Measurements from ENCODE around the gene ZDHHC5. TPM values are rescaled to one million over a fixed set of nuclear protein-coding genes. Genes with fewer than 3 reads are reported as not detected.

Gene ZDHHC5
- total and polyA plus RNA-seq, 2 donors from 2014 or later, result 28.3 to 90.2 TPM

DNA sequence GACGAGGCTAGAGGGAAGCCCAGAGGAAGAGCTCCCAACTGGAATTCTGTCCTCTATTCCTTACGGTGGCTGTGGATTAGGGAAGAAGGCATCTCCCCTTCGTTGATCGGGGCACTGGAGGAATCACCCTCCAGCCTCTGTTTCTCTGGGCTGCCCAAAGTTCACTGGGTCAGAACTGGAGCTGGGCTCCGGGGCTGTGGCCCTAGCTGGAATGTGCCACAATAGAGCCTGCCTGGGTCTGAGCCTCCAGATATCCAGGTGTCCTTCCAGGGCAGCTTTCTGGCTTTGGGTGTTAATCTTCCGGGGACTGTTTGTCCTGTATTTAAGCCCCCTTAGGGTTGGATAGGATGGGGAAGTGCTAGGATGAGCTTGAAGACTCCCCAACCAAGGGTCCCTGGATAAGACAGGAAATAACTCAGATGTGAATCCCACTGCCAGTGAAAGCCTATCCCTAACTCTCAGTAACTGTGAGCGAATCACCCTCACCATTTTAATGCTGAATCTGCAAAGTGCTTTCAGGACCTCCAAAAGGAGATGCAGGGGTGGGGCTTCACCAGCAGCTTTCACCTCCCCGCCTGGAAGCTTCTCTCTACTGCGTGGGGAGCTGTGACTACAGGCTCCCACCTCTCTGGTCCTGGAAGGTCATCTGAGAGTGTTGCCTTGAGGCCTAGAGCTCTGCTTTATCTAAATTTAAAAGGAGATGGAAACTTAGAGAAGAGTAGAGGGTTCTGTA lies 27.7 kb upstream of the ZDHHC5 start:
- peaks cover 0 to 15% (median 0%) of the 10 kb centered on the region in 3 donors for H3K4me1 ChIP-seq (ENCODE audit: control insufficient read depth in 2 of 3, insufficient read depth in 2 of 3, low read depth in 1 of 3, low read length in 3 of 3)

DNA sequence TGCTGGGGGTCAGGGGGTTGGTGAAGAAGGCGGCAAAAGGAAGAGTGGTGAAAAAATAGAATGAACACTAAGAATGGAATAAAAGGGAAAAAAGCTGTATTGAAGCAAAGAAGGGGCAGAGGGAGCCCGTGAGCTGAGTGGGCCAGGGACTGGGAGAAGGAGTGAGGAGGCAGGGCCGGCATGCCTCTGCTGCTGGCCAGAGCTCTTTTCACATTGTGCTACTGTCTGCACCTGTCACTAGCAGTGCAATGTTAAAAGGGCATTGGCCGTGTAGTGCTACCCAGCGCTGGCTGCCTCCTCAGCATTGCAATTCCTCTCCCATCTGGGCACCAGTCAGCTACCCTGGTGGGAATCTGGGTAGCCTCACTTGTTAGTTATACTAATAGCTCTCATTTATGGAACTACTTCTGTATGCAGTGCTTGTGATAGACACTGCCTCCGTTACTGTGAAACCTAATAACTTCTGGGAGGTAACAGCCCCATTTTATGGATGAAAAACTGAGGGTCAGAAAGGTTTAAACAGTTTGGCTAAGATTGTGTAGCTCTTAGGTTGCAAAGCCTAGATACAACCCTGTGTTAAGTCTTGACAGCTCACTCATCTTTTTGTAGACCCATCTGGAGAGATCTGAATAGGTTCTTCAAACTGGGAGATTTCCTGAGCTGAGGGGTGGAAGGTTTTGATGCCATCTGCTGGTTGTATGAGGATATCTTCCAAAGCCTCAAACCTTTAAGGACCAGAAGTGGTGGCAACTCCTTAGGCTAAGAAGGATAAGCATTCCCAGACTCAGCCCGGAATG lies 26.7 kb upstream of the ZDHHC5 start:
- TF ChIP-seq, protein P1, sequence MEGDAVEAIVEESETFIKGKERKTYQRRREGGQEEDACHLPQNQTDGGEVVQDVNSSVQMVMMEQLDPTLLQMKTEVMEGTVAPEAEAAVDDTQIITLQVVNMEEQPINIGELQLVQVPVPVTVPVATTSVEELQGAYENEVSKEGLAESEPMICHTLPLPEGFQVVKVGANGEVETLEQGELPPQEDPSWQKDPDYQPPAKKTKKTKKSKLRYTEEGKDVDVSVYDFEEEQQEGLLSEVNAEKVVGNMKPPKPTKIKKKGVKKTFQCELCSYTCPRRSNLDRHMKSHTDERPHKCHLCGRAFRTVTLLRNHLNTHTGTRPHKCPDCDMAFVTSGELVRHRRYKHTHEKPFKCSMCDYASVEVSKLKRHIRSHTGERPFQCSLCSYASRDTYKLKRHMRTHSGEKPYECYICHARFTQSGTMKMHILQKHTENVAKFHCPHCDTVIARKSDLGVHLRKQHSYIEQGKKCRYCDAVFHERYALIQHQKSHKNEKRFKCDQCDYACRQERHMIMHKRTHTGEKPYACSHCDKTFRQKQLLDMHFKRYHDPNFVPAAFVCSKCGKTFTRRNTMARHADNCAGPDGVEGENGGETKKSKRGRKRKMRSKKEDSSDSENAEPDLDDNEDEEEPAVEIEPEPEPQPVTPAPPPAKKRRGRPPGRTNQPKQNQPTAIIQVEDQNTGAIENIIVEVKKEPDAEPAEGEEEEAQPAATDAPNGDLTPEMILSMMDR (IDR thresholded peaks at IDR 0.05; ENCODE audit: borderline replicate concordance, extremely low read depth, insufficient read depth), result peak; percentile 53
- H3K27ac ChIP-seq (ENCODE audit: low read depth in 2 of 2, low read length in 2 of 2), result no peak overlapping the region
- no peak overlapping the region for H3K4me3 ChIP-seq (ENCODE audit: low read length in 3 of 3)
- FAIRE-seq (no peak), DNase-seq (peak in 3 of 5 donors; percentile 23 to 76 (median 48))
- H3K4me1 ChIP-seq (ENCODE audit: control insufficient read depth in 2 of 3, insufficient read depth in 2 of 3, low read depth in 1 of 3, low read length in 3 of 3), result peaks cover 0 to 20% (median 0%) of the 10 kb centered on the region in 3 donors
- H3K27me3 ChIP-seq (ENCODE audit: control insufficient read depth, insufficient read depth, low read length), result no peaks in the 10 kb centered on the region
- H3K9me3 ChIP-seq (ENCODE audit: control insufficient read depth in 2 of 3, insufficient read depth in 1 of 3, low read length in 3 of 3), result no peaks in the 10 kb centered on the region
- H3K36me3 ChIP-seq (ENCODE audit: control insufficient read depth in 2 of 3, insufficient read depth in 3 of 3, low read length in 3 of 3), result no peaks in the 10 kb centered on the region
- intact Hi-C loops (cut with DNase I), result loop anchor here (5.0 kb wide), 1 partner anchor 184 kb away; no protein-coding TSS in a partner anchor
- H3K9ac ChIP-seq (ENCODE audit: low read length in 3 of 3), result no peak overlapping the region

More for the DNA sequence above, 27.7 kb upstream of the ZDHHC5 start:
- Histone ChIP-seq H3K36me3 (ENCODE audit: control insufficient read depth in 2 of 3, insufficient read depth in 3 of 3, low read length in 3 of 3) (no peaks in the 10 kb centered on the region), H3K4me3 (ENCODE audit: low read length in 3 of 3) (peak overlapping the region in 1 of 3 donors; percentile 79), H3K9ac (ENCODE audit: low read length in 3 of 3) (no peak overlapping the region), H3K27ac (ENCODE audit: low read depth in 2 of 2, low read length in 2 of 2) (peak overlapping the region in 1 of 2 donors; percentile 48), H3K27me3 (ENCODE audit: control insufficient read depth, insufficient read depth, low read length) (no peaks in the 10 kb centered on the region), H3K9me3 (ENCODE audit: control insufficient read depth in 2 of 3, insufficient read depth in 1 of 3, low read length in 3 of 3) (no peaks in the 10 kb centered on the region)
- intact Hi-C loops (cut with DNase I), result loop anchor here (5.0 kb wide), 1 partner anchor 183 kb away; no protein-coding TSS in a partner anchor
- DNase-seq (no peak), FAIRE-seq (no peak)
- TF ChIP-seq, protein P1 (IDR thresholded peaks at IDR 0.05; ENCODE audit: borderline replicate concordance, extremely low read depth, insufficient read depth), result no peak

DNA sequence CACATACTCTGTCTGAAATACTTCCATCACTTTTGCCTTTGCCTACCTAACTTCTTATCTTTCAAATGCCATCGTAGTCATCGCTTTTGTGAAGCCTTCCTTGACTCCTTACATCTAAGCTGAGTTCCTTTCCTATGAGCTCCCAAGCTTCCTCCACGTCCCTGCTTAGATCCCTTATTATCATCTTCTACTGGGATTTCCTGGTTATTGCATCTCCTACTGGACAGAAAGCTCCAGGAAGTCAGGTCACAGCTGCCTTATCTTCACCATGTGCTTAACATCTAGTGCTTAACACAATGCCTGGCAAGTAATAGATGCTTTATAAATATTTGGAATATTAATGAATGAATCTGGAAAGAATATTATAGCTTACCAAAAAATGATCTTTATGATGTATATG lies 24.1 kb upstream of the ZDHHC5 start:
- intact Hi-C loops (cut with DNase I), result loop anchor here (5.0 kb wide), 1 partner anchor 187 kb away; no protein-coding TSS in a partner anchor
- Histone ChIP-seq H3K4me3 (ENCODE audit: low read length in 3 of 3) (no peak overlapping the region), H3K27ac (ENCODE audit: low read depth in 2 of 2, low read length in 2 of 2) (no peak overlapping the region), H3K36me3 (ENCODE audit: control insufficient read depth in 2 of 3, insufficient read depth in 3 of 3, low read length in 3 of 3) (no peaks in the 10 kb centered on the region), H3K9ac (ENCODE audit: low read length in 3 of 3) (no peak overlapping the region), H3K27me3 (ENCODE audit: control insufficient read depth, insufficient read depth, low read length) (no peaks in the 10 kb centered on the region), H3K4me1 (ENCODE audit: control insufficient read depth in 2 of 3, insufficient read depth in 2 of 3, low read depth in 1 of 3, low read length in 3 of 3) (peaks cover 0 to 27% (median 5%) of the 10 kb centered on the region in 3 donors), H3K9me3 (ENCODE audit: control insufficient read depth in 2 of 3, insufficient read depth in 1 of 3, low read length in 3 of 3) (no peaks in the 10 kb centered on the region)
- TF ChIP-seq, protein P1 (IDR thresholded peaks at IDR 0.05; ENCODE audit: borderline replicate concordance, extremely low read depth, insufficient read depth), result no peak
- no peak for FAIRE-seq
- DNase-seq, result no peak

Measured in kidney (tissue), 14 donors.